Subcutaneous abdominal adipose tissue (tissue), 5 donors: ENCODE results near the gene PARP6.
A peak's percentile ranks its signal among the peaks of the same experiment; 100 is the strongest.
"Not testable (repeated sequence)": the region's sequence is repeated elsewhere in the genome, so short reads cannot be mapped to it uniquely, and the experiment has no call there.

Source experiments
- H3K27ac ChIP-seq: one replicate; pipeline ENCODE4 v1.7.0; 2013; ENCODE audit warnings: low read depth, mild to moderate bottlenecking, inconsistent platforms, low read length, moderate library complexity
- H3K27me3 ChIP-seq, 5 donors: one replicate each; pipeline ENCODE4 v1.7.0; 2013; ENCODE audit warnings: low read length in 5 of 5, inconsistent platforms in 1 of 5; ENCODE audit not compliant: control insufficient read depth in 5 of 5, insufficient read depth in 4 of 5
- H3K36me3 ChIP-seq, 5 donors: one replicate each; pipeline ENCODE4 v1.7.0; 2013; ENCODE audit warnings: low read length in 5 of 5; ENCODE audit not compliant: control insufficient read depth in 5 of 5, insufficient read depth in 5 of 5
- H3K4me1 ChIP-seq, 5 donors: one replicate each; pipeline ENCODE4 v1.7.0; 2013; ENCODE audit warnings: low read length in 5 of 5, mild to moderate bottlenecking in 3 of 5, moderate library complexity in 1 of 5; ENCODE audit not compliant: control insufficient read depth in 5 of 5, insufficient read depth in 5 of 5
- H3K4me3 ChIP-seq, 5 donors: one replicate each; pipeline ENCODE4 v1.7.0; 2013; ENCODE audit warnings: low read length in 5 of 5, low read depth in 1 of 5
- H3K9ac ChIP-seq, 5 donors: one replicate each; pipeline ENCODE4 v1.7.0; 2013; ENCODE audit warnings: low read length in 5 of 5, mild to moderate bottlenecking in 4 of 5, moderate library complexity in 3 of 5
- H3K9me3 ChIP-seq, 5 donors: one replicate each; pipeline ENCODE4 v1.7.0; 2013; ENCODE audit warnings: low read length in 5 of 5; ENCODE audit not compliant: control insufficient read depth in 5 of 5
- donor health status: healthy.
- donor health status: healthy.
- donor health status: healthy.
- donor health status: healthy.
- donor health status: healthy.

The PARP6 gene

DNA sequence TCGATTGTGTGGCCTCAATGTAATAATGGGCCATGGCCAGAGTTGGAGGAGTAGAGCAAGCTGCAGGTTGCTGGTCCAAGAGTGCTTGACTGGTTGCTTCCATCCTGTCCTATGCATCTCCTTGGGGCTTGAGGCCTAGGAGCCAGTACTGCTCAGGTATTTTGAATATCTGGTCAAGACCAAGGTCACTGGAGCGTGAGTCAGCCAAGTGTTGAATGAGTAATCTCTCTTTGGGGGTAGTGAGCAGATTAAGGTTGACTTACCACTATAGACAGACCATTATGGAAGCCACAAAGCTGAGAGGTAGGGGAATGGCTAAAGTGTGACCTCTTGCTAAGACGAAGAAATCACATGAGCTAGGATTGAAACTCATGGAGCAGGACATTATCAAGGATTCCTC is 9.4 kb upstream of the PARP6 start:
- no peaks in the 10 kb centered on the region for H3K9me3 ChIP-seq
- no peak overlapping the region for H3K27ac ChIP-seq
- H3K4me1 ChIP-seq: peaks cover 0 to 16% (median 13%) of the 10 kb centered on the region in 5 donors
- H3K9ac ChIP-seq: no peak overlapping the region
- peaks cover 0 to 14% (median 5%) of the 10 kb centered on the region in 5 donors for H3K36me3 ChIP-seq
- no peaks in the 10 kb centered on the region for H3K27me3 ChIP-seq
- no peak overlapping the region for H3K4me3 ChIP-seq

GRCh38 chr15:72280751-72281150 is 8.4 kb upstream of the PARP6 start:
- H3K9me3 ChIP-seq: no peaks in the 10 kb centered on the region
- H3K27me3 ChIP-seq: no peaks in the 10 kb centered on the region
- no peak overlapping the region for H3K4me3 ChIP-seq
- peaks cover 0 to 16% (median 13%) of the 10 kb centered on the region in 5 donors for H3K4me1 ChIP-seq
- H3K27ac ChIP-seq: no peak overlapping the region
- no peak overlapping the region for H3K9ac ChIP-seq
- peaks cover 0 to 8% (median 2%) of the 10 kb centered on the region in 5 donors for H3K36me3 ChIP-seq

DNA sequence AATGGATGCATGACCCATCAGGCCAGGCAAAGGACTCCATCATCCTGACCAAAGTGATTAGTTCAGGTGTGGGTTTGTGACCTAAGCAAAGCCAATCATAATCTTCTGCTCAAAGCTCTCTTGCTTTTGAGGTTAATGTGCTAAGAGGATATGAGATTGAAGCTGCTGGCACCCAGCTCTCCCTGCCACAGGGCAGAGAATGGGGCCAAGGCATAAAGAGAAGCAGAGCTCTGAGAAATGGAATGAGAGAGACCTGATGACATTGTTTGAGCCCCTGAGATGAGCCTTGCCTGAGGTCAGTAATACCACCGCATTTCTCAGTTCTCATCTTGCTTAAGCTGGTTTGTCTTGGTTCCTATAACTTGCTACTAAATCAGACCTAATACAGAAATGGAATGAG is 6.4 kb upstream of the PARP6 start:
- Histone ChIP-seq H3K27ac (no peak overlapping the region), H3K27me3 (no peaks in the 10 kb centered on the region), H3K9ac (no peak overlapping the region), H3K4me1 (peaks cover 0 to 16% (median 13%) of the 10 kb centered on the region in 5 donors), H3K36me3 (peaks cover 0 to 2% (median 0%) of the 10 kb centered on the region in 5 donors), H3K4me3 (no peak overlapping the region), H3K9me3 (no peaks in the 10 kb centered on the region)

DNA sequence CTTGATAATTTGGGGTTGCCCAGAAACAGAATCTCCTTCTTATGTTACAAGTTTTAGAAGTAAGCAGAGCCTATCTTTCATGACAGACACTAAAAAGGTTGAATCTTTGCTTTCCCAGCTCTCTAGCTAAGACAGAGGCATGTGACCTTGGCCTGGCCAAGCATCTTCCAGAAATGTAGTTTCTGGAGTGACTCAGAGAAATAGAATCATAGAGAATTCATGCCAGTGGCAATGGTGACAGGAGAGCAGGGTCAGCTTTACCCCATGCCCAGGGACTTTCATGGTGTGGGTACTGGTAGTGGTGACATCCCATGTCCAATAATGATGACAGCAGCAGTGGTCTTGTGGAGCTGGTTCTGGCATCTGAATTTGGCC is 4.0 kb upstream of the PARP6 start:
- no peak overlapping the region for H3K4me3 ChIP-seq
- no peak overlapping the region for H3K27ac ChIP-seq
- H3K4me1 ChIP-seq: peaks cover 2 to 31% (median 29%) of the 10 kb centered on the region in 5 donors
- no peaks in the 10 kb centered on the region for H3K27me3 ChIP-seq
- H3K9ac ChIP-seq: no peak overlapping the region
- no peaks in the 10 kb centered on the region for H3K9me3 ChIP-seq
- no peaks in the 10 kb centered on the region for H3K36me3 ChIP-seq

- not testable (repeated sequence) for H3K27ac ChIP-seq, H3K36me3 ChIP-seq, H3K27me3 ChIP-seq, H3K4me3 ChIP-seq, H3K9me3 ChIP-seq, H3K9ac ChIP-seq
- H3K4me1 ChIP-seq: peaks cover 2 to 31% (median 29%) of the 10 kb centered on the region in 5 donors
Observed at GRCh38 chr15:72275635-72276325, 3.4 kb upstream of the PARP6 start.

GRCh38 chr15:72272997-72273352 is 621 bp upstream of the PARP6 start:
- peaks cover 0 to 10% (median 2%) of the 10 kb centered on the region in 5 donors for H3K36me3 ChIP-seq
- H3K4me3 ChIP-seq: peak overlapping the region; percentile 39 to 87 (median 76)
- peaks cover 2 to 25% (median 22%) of the 10 kb centered on the region in 5 donors for H3K4me1 ChIP-seq
- H3K27ac ChIP-seq: peak overlapping the region; percentile 3
- H3K27me3 ChIP-seq: no peaks in the 10 kb centered on the region
- H3K9me3 ChIP-seq: no peaks in the 10 kb centered on the region
- peak overlapping the region in 4 of 5 donors; percentile 11 to 80 (median 68) for H3K9ac ChIP-seq

- H3K9me3 ChIP-seq: no peaks in the 10 kb centered on the region
Observed at GRCh38 chr15:72271895-72272212, 500 bp downstream of the PARP6 start.

DNA sequence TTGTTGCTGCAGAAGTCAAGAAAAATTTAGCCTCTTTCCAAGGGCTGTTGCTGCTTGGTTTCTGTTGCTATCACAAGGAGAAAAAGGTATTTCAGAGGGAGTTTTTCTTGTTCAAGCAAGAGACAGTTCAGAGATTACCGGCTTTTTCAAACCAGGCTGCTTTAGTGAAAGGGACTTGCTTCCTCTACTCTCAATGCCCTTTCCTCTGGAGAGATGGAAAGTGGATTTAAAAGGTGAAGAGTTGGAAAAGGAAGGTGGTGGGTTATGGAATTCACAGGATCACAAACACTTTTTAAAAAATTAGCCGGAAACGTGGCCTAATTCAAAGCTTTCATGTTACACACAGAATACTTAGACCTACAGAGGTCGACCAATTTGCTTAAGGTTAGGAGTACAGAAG is 1.1 kb downstream of the PARP6 start:
- H3K9ac ChIP-seq: peak overlapping the region in 4 of 5 donors; percentile 95 to 98 (median 97)
- no peak overlapping the region for H3K27ac ChIP-seq
- no peaks in the 10 kb centered on the region for H3K9me3 ChIP-seq
- peaks cover 13 to 27% (median 13%) of the 10 kb centered on the region in 5 donors for H3K36me3 ChIP-seq
- H3K4me3 ChIP-seq: peak overlapping the region in 4 of 5 donors; percentile 83 to 88 (median 86)
- H3K27me3 ChIP-seq: no peaks in the 10 kb centered on the region
- H3K4me1 ChIP-seq: peaks cover 2 to 25% (median 22%) of the 10 kb centered on the region in 5 donors

More at GRCh38 chr15:72271895-72272212, 500 bp downstream of the PARP6 start:
- Histone ChIP-seq H3K4me3 (peak overlapping the region; percentile 83 to 88 (median 87)), H3K36me3 (peaks cover 7 to 21% (median 7%) of the 10 kb centered on the region in 5 donors), H3K9ac (peak overlapping the region; percentile 91 to 98 (median 96)), H3K27ac (peak overlapping the region; percentile 75), H3K4me1 (peaks cover 2 to 25% (median 22%) of the 10 kb centered on the region in 5 donors), H3K27me3 (no peaks in the 10 kb centered on the region)

- H3K9me3 ChIP-seq: no peaks in the 10 kb centered on the region
- peaks cover 28 to 42% (median 28%) of the 10 kb centered on the region in 5 donors for H3K36me3 ChIP-seq
- peaks cover 2 to 25% (median 22%) of the 10 kb centered on the region in 5 donors for H3K4me1 ChIP-seq
- no peak overlapping the region for H3K4me3 ChIP-seq
- no peak overlapping the region for H3K27ac ChIP-seq
- peak overlapping the region in 1 of 5 donors; percentile 30 for H3K9ac ChIP-seq
- H3K27me3 ChIP-seq: no peaks in the 10 kb centered on the region
Observed at GRCh38 chr15:72269739-72270138, 2.6 kb downstream of the PARP6 start.

- H3K27ac ChIP-seq: no peak overlapping the region
- H3K4me3 ChIP-seq: no peak overlapping the region
- H3K36me3 ChIP-seq: peaks cover 68 to 89% (median 73%) of the 10 kb centered on the region in 5 donors
Observed at GRCh38 chr15:72265031-72265430, 7.3 kb downstream of the PARP6 start.

More at GRCh38 chr15:72265031-72265430, 7.3 kb downstream of the PARP6 start:
- Histone ChIP-seq H3K9ac (no peak overlapping the region), H3K9me3 (no peaks in the 10 kb centered on the region), H3K27me3 (no peaks in the 10 kb centered on the region), H3K4me1 (no peaks in the 10 kb centered on the region)
